Inferior parietal cortex (tissue), 1 donor: ENCODE data around the gene DNHD1.

Source experiments
- DNase-seq: peaks from one replicate; pipeline ENCODE4 v3.0.0-alpha.2; 2016; ENCODE audit errors: extremely low spot score

The DNHD1 gene

DNA sequence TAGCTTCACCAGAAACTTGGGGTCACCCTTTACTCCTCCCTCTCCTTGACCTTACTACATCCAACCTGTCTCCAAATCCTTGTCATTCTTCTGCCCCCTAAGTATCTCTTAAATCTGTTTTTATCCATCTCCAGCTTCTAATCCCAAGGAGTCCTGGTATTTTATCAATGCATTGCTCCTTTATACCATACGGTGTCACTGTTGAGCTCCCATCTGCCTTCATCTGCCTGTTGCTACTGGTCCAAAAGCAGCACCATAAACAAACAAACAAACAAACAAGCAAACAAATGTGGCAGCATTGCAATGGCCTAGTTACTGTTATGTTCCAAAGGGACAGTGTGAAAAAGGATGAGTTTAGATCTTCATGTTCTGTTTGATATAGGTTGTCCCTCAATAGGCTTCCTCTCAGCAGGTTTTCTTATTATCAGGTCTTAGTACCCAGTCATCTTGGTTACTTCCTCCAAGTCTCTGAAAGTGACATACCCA, 34.2 kb downstream of the DNHD1 start:
- peak; percentile 81 for DNase-seq

DNA sequence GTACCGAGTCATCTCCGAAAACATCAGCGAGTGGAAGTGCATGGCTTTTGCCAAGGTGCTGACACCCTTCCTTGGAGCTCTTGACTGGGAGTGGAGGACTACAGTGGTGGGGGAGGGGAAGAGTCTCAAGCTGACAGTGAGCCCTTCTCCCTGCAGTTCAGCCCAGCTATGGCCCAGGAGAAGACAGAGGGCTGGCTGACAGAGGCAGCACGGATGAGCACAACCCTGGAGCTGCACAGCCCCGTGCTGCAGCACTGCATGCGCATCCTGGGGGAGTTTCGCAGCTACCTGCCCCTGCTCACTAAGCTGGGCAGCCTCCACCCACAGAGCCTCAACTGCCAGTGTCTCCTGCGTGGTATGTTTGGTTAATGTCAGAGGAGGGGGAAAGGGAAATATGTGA, 41.4 kb downstream of the DNHD1 start:
- no peak for DNase-seq

- DNase-seq: no peak
These were observed 41.9 kb downstream of the DNHD1 start for GRCh38 chr11:6538945-6539344.

DNA sequence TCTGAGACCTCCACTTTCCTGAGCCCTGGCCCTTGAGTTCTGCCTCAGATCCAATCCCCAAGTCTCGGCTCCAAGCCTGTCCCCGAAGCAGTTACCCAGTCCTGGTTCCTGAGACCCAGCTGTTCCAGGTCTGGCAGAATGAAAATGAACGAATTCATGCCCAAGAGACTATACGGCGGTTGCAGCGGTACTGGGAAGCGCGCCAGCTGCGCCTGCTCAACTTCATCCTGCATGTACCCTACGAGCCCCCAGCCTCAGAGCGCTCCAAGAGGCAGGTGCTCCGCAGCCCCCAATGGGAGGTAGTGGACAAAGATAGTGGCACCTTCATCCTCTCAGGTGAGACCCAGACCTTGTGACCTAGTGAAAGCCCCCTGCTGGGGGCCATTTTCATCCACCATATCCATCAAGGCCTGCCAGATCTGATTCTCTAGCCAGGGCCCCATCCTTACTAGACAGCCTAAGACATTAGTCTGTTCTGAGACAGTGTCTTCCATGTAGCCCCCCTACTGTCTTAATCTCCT, 42.7 kb downstream of the DNHD1 start:
- DNase-seq: no peak

DNA sequence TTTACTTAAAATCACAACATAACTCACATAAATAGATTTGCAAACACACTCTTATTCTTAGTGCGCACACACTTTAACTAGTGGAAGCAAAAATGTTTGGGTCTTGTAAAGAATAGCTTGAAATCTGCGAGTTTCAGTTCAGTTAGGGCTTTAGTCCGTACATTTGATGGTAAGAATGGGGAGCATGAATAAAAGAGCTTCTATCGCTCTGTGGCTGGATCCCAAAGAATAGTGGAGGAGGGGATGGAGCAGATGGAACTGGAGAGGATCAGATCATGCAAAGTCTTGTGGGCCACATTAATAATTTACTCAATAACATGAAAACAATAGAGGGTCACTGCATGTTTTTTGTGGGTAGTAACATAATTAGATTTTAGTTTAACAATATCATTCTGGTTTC, 44.3 kb downstream of the DNHD1 start:
- peak; percentile 43 for DNase-seq

- no peak for DNase-seq
These were observed 45.6 kb downstream of the DNHD1 start for GRCh38 chr11:6542727-6543126.

DNA sequence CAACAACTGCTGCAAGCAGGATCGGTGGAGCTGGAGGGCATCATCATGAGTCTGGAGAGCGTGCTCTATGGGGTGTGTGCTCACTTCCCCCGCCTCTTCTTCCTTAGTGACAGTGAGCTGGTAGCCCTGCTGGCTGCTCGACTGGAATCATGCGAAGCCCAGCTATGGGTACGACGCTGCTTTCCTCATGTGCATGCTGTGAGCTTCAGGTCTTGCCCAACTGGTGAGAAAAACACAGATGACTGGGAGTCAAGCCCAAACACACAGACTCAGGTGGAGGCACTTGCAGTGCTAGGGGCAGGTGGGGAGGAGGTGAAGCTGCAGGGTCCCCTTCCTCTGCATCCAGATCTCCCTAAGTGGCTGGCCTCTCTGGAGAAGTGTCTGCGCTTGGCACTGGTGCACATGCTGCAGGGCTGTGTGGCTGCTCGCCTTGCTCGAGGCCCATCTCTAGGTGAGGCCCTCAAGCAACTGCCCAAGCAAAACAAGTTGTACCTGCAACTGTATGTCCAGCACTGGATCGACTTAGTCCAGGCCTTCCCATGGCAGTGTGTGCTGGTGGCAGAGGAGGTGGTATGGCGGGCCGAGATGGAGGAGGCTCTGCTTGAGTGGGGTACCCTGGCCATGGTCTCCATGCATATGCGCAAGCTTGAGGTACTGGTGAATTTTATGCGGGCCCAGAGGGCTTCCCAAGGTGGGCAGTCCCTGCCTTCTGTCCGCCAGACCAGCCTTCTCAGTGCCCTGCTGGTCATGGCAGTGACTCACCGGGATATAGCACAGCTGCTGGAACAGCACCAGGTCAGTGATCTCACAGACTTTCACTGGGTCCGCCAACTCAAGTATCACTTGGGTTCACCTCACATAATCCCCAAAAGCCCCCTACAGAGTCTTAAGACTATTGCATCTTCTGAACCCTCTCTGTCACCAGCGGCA, 48.1 kb downstream of the DNHD1 start:
- DNase-seq: no peak

DNA sequence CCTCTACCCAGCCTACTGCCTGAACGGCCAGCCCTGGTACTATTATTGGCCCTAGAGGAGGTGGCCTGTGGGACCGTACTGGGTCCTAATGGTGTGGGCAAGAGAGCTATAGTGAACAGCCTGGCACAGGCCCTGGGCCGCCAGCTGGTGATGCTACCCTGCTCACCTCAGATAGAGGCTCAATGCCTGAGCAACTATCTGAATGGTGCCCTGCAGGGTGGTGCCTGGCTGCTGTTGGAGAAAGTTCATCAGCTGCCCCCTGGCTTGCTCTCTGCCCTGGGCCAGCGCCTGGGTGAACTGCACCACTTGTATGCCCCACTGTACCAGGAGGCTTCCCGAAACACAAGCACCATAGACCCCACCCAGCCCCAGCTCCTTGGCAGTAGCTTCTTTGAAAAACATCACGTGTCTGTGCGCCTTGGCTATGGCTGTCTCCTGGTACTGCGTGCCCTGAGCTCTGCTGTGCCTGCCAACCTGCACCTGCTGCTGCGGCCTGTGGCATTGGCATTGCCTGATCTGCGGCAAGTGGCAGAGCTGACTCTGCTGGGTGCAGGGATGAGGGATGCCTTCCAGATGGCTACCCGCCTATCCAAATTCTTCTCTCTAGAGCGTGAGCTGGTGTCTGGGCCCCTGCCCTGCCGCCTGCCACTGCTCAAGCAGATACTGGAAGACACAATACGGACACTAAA, 49.0 kb downstream of the DNHD1 start:
- no peak for DNase-seq

DNA sequence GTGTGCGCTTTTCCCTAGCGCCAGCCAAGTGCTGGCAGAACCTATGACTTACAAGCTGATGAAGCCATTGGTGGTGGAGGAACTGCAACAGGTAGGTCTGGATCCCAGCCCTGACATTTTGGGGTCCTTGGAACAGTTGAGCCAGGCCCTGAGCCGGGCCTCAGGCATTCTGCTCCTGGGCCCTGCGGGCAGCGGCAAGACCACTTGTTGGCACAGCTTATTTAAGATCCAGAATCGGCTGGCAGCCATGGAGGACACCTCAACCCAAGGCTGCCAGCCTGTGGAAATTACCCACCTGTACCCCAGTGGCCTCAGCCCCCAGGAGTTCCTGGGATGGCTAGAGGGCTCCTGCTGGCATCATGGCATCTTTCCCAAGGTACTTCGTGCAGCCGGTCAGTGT, 49.7 kb downstream of the DNHD1 start:
- no peak for DNase-seq

GRCh38 chr11:6547177-6547576, 50.1 kb downstream of the DNHD1 start:
- no peak for DNase-seq

- DNase-seq: no peak
These were observed 51.0 kb downstream of the DNHD1 start for GRCh38 chr11:6548121-6548520.

- DNase-seq: no peak
These were observed 51.6 kb downstream of the DNHD1 start for GRCh38 chr11:6548641-6549040.

GRCh38 chr11:6553634-6554033, 56.6 kb downstream of the DNHD1 start:
- DNase-seq: no peak

GRCh38 chr11:6554828-6555706, 58.0 kb downstream of the DNHD1 start:
- DNase-seq: no peak

GRCh38 chr11:6556139-6556949, 59.3 kb downstream of the DNHD1 start:
- no peak for DNase-seq

GRCh38 chr11:6557063-6557462, 60.0 kb downstream of the DNHD1 start:
- DNase-seq: no peak

- DNase-seq: no peak
These were observed 60.9 kb downstream of the DNHD1 start for GRCh38 chr11:6557761-6558674.

GRCh38 chr11:6559369-6559768, 62.3 kb downstream of the DNHD1 start:
- no peak for DNase-seq

DNA sequence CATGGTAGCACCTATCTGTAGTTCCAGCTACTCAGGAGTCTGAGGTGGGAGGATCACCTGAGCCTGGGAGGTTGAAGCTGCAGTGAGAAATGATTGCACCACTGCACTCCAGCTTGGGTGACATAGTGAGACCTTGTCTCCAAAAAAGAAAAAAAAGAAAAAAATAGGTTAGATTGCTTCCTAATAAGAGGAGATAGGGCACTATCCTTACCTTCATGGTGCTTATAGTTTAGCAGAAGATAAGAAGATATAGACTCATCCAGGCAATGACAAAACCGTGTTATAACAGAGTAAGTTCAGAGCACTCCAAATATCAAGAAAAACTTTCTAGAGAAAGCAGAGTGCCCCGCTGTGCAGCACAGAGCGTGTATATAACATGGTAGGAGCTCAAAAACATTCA, 64.2 kb downstream of the DNHD1 start:
- no peak for DNase-seq

DNA sequence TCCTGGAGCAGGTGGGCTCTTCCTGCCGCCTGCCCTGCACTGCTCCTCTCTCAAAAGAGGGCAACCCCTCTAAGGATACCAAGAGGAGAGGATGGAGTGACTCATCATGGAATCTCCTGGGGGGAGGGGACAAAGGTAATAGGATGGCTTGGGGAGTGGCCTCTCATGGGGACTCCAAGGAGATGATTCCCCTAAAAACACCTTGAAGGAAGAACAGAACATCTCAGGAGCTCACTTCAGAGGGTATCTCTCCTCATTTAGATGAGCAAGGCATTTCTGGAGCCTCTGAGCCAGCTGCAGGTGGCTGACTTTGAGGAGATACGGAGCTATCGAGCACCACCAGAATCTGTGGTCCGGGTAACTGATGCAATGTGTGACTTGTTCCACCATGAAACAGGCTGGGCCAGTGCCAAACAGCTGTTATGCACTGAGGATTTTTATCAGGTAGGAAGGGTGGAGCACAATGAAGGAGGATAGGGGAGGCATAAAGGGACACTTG, 66.1 kb downstream of the DNHD1 start:
- no peak for DNase-seq
